Kidney (tissue), 14 donors: Measurements from ENCODE around the gene FAM25A. TPM values are rescaled to one million over a fixed set of nuclear protein-coding genes. Genes with fewer than 3 reads are reported as not detected.

Source experiments
- DNase-seq, 5 donors: peaks; one replicate each; pipeline ENCODE4 v3.0.0-alpha.2; 2013 to 2020
- FAIRE-seq: peaks from 2 replicates; lab custom pipeline; 2012; peaks lifted over from hg19 to GRCh38; lab: Jason Lieb, UNC
- H3K27ac ChIP-seq, 2 donors: one replicate each; pipeline ENCODE4 v1.7.0; 2013; ENCODE audit warnings: low read depth in 2 of 2, low read length in 2 of 2, inconsistent platforms in 1 of 2
- H3K27me3 ChIP-seq: one replicate; pipeline ENCODE4 v1.7.1; 2013; ENCODE audit warnings: low read length, inconsistent platforms; ENCODE audit not compliant: control insufficient read depth, insufficient read depth
- H3K36me3 ChIP-seq, 3 donors: one replicate each; pipeline versions ENCODE4 v1.7.0 to v1.7.1; 2013; ENCODE audit warnings: low read length in 3 of 3, control low read depth in 1 of 3, inconsistent platforms in 1 of 3; ENCODE audit not compliant: insufficient read depth in 3 of 3, control insufficient read depth in 2 of 3
- H3K4me1 ChIP-seq, 3 donors: one replicate each; pipeline versions ENCODE4 v1.7.0 to v1.7.1; 2013; ENCODE audit warnings: low read length in 3 of 3, inconsistent platforms in 1 of 3, low read depth in 1 of 3; ENCODE audit not compliant: control insufficient read depth in 2 of 3, insufficient read depth in 2 of 3
- H3K4me3 ChIP-seq, 3 donors: one replicate each; pipeline versions ENCODE4 v1.7.0 to v1.8.1; 2013; ENCODE audit warnings: low read length in 3 of 3, control low read depth in 1 of 3, inconsistent platforms in 1 of 3
- H3K9ac ChIP-seq, 3 donors: one replicate each; pipeline versions ENCODE4 v1.7.0 to v1.7.1; 2013; ENCODE audit warnings: low read length in 3 of 3, control low read depth in 1 of 3, inconsistent platforms in 1 of 3
- H3K9me3 ChIP-seq, 3 donors: one replicate each; pipeline versions ENCODE4 v1.7.0 to v1.7.1; 2013; ENCODE audit warnings: low read length in 3 of 3, control low read depth in 1 of 3, inconsistent platforms in 1 of 3; ENCODE audit not compliant: control insufficient read depth in 2 of 3, insufficient read depth in 1 of 3
- CTCF ChIP-seq: IDR thresholded peaks from 3 replicates; pipeline ENCODE4 v1.5.1; 2012; ENCODE audit warnings: mild to moderate bottlenecking, moderate library complexity, borderline replicate concordance; ENCODE audit not compliant: insufficient read depth; ENCODE audit errors: extremely low read depth
- intact Hi-C: fragments of 100-400 bp; cut with DNase I; formaldehyde crosslinking; loops from one replicate; pipeline ENCODE4 v1.11.1; 2022
- polyA plus RNA-seq: library from polyadenylated mRNA; stranded (reverse); fragments of 350-450 nt; fragmentation: Illumina TruSeq; extraction: RNeasy Lipid Tissue Mini Kit (QIAGEN cat#74804); gene quantifications from one replicate; pipeline ENCODE4 v1.2.3, GENCODE V29; 2014; ENCODE audit warnings: low read depth, low replicate concordance; ENCODE audit not compliant: insufficient read depth
- total RNA-seq: library from RNA; stranded (reverse); fragmentation: NEBNext Ultra II Directional; extraction: Animal tissue kit (Norgen Biotek cat#: 25700); gene quantifications from one replicate; pipeline ENCODE4 v1.2.1, GENCODE V29; 2021
- donor health status: control.
- donor health status: control.
- donor health status: control.
- donor health status: control.
- donor health status: control.
- donor health status: DM: yes; HTN: yes; CAD: no.
- donor health status: Normal renal cell carcinoma (clear cell type).

Gene FAM25A
- total and polyA plus RNA-seq, 2 donors from 2014 or later = not detected

- H3K27me3 ChIP-seq = no peaks in the 10 kb centered on the region
- H3K36me3 ChIP-seq = peaks cover 0 to 37% (median 6%) of the 10 kb centered on the region in 3 donors
- no peak overlapping the region for H3K27ac ChIP-seq
- H3K9me3 ChIP-seq = no peaks in the 10 kb centered on the region
- no peak for TF ChIP-seq CTCF
- DNase-seq (no peak), FAIRE-seq (no peak)
- no peak overlapping the region for H3K4me3 ChIP-seq
- intact Hi-C loops = no loop called here
- no peak overlapping the region for H3K9ac ChIP-seq
- no peaks in the 10 kb centered on the region for H3K4me1 ChIP-seq
These were observed 25.4 kb downstream of the FAM25A start for GRCh38 chr10:87045434-87045938.

- Histone ChIP-seq H3K4me1 (no peaks in the 10 kb centered on the region), H3K9ac (no peak overlapping the region), H3K27ac (no peak overlapping the region), H3K36me3 (peaks cover 4 to 58% (median 31%) of the 10 kb centered on the region in 3 donors), H3K9me3 (no peaks in the 10 kb centered on the region), H3K27me3 (no peaks in the 10 kb centered on the region), H3K4me3 (no peak overlapping the region)
- intact Hi-C loops = no loop called here
- FAIRE-seq (no peak), DNase-seq (no peak)
- no peak for TF ChIP-seq CTCF
These were observed 33.0 kb downstream of the FAM25A start for GRCh38 chr10:87053111-87053510.

GRCh38 chr10:87053577-87054181 lies 33.6 kb downstream of the FAM25A start:
- no peak overlapping the region for H3K27ac ChIP-seq
- peaks cover 4 to 61% (median 34%) of the 10 kb centered on the region in 3 donors for H3K36me3 ChIP-seq
- no peak for TF ChIP-seq CTCF
- intact Hi-C loops = no loop called here
- FAIRE-seq (no peak), DNase-seq (no peak)
- H3K27me3 ChIP-seq = no peaks in the 10 kb centered on the region
- H3K4me3 ChIP-seq = no peak overlapping the region
- H3K9me3 ChIP-seq = no peaks in the 10 kb centered on the region
- no peaks in the 10 kb centered on the region for H3K4me1 ChIP-seq
- no peak overlapping the region for H3K9ac ChIP-seq
